GM18951 (cell line): ENCODE results near the gene CRPPA.
"Not testable (repeated sequence)": the region's sequence is repeated elsewhere in the genome, so short reads cannot be mapped to it uniquely, and the experiment has no call there.

ENCODE experiments used
- POLR2A ChIP-seq: IDR thresholded peaks from 4 replicates; pipeline ENCODE4 v1.6.1; 2011; ENCODE audit warnings: mild to moderate bottlenecking; ENCODE audit not compliant: insufficient read length, insufficient read depth; ENCODE audit errors: extremely low read depth
- in situ Hi-C: fragments of 300-500 bp; cut with MboI; formaldehyde crosslinking; loops from one replicate; pipeline ENCODE4 v1.12.0; 2022; ENCODE audit warnings: low sequenced_read_pairs, mixed read lengths, inconsistent platforms; ENCODE audit not compliant: unreplicated experiment

Gene CRPPA

GRCh38 chr7:16421333-16422102 lies at the start of gene CRPPA:
Gene CRPPA, minus strand, starts transcription at chr7:16421538. Its CDS starts 216 bp downstream, at chr7:16421322.
- no peak for TF ChIP-seq POLR2A
- in situ Hi-C loops, result no loop called here

GRCh38 chr7:16465469-16466361 lies 44.4 kb upstream of the CRPPA start, which contains the start of gene SOSTDC1:
Gene SOSTDC1, minus strand, starts transcription at chr7:16465738. Its CDS starts 70 bp downstream, at chr7:16465668.
- in situ Hi-C loops, result no loop called here
- TF ChIP-seq POLR2A, result no peak

- no peak for TF ChIP-seq POLR2A
- in situ Hi-C loops, result no loop called here
These were observed 42.8 kb upstream of the CRPPA start for GRCh38 chr7:16463949-16464715.

DNA sequence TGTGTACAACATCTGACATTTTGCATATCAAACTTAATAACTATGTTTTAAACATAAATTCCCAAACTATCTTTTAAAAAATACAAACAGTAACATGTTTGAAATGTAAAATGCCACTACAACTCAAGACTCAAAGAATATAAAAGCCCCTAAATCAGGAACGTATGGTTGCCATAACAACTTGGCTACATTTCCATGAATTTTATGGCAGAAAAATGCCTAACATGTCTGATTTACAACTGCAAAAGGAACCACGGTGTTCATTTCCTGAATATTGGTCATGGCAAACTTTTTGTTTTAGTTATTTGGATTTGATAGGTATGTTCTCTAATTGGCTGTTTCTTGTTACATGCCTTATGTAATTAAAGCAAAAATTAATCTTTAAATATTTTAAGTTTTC lies 42.2 kb upstream of the CRPPA start:
- no peak for TF ChIP-seq POLR2A

DNA sequence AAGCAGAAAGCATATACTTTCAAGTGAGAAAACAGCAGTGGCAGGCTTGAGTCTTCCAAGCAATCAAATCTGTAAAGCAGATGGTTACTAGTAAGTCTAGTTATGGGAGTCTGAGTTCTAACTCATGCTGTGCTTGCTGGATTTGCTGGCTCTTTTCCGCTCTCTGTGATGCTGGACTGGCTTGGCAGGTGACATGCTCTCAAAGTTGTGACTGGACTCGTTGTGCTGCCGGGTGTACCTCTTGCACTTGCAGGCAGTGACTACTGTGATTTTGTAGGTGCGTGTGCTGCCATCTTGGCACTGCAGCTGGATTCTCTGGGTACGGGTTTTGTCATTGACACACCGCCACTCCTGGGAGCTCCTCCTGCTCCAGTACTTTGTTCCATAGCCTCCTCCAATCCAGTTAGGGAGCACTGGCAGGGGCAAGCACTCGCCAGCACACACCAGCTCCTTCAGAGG lies 41.1 kb upstream of the CRPPA start:
- TF ChIP-seq POLR2A, result no peak
- in situ Hi-C loops, result no loop called here

More for the DNA sequence above, 42.2 kb upstream of the CRPPA start:
- in situ Hi-C loops, result no loop called here

DNA sequence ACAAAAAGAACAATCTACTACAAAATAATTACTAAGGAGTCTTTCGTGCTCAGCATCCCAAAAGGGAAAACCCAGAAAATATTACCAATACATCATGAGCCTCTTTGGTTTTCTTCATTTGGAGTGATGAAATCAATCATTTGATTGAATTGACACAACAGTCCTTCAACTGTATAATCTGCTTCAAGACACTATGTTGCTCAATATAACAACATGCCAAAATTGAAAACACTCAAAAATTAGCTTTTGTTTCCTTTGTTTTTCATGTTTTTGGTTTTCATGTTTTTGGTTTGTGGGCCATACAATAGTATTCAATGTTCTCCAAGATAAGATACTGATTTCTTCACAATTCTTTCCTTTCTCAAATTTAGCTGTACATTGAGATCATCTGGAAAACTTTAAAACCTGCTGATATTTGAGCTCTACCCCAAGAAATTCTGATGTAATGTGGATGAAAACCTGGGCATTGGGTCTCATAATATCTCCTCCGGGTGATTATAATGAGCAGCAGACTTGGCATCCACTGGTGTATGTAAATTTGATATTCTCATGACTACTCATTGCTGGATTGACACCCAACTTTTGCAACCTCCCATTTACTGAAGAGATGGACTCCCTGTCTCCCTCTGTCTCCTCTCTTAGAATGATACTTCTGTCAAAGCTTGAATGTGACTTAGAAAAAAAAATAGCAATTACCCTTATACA lies 39.6 kb upstream of the CRPPA start:
- in situ Hi-C loops, result no loop called here
- no peak for TF ChIP-seq POLR2A

GRCh38 chr7:16456303-16456702 lies 35.0 kb upstream of the CRPPA start:
- in situ Hi-C loops, result not testable (repeated sequence)

- TF ChIP-seq POLR2A, result no peak
- in situ Hi-C loops, result no loop called here
These were observed 34.3 kb upstream of the CRPPA start for GRCh38 chr7:16455591-16455990.

- in situ Hi-C loops, result no loop called here
- no peak for TF ChIP-seq POLR2A
These were observed 29.0 kb upstream of the CRPPA start for GRCh38 chr7:16450366-16450765.

DNA sequence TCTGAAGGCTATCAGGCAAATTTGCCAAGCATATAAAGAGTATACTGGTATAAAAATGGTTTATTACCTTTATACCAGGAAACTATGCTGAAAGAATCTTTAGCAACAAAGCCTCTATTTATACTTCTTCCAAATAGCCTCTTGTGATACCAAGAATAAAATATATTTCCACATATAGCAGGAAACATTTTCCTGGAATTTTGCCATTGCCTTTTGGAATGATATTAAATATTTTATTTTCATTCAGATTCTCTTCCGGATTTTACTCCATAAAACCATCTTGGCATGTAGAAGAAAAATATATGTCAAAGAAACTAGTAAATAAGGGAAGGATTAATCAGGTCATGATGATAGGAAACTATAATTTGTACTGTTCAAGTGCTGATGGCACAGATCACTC lies 26.5 kb upstream of the CRPPA start:
- in situ Hi-C loops, result no loop called here

DNA sequence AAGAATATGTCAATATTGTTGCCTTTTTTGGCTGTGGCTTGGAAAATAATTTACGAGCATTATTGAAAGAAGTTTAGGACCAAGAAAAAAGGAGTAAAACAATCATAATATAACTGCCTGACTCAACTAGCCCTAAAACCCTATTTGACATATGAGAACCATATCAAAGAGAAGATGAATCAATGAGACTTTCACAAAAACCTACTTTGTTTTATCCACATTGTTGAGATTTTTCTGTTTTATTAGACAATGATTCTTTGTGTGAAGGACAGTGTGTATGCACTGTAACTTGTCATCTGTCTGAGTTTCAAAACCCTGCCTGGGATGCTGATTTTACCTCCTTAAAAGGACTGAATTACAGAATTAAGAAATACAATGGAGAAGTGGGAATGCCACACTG lies 25.2 kb upstream of the CRPPA start:
- in situ Hi-C loops, result no loop called here

More for the DNA sequence above, 26.5 kb upstream of the CRPPA start:
- TF ChIP-seq POLR2A, result no peak

DNA sequence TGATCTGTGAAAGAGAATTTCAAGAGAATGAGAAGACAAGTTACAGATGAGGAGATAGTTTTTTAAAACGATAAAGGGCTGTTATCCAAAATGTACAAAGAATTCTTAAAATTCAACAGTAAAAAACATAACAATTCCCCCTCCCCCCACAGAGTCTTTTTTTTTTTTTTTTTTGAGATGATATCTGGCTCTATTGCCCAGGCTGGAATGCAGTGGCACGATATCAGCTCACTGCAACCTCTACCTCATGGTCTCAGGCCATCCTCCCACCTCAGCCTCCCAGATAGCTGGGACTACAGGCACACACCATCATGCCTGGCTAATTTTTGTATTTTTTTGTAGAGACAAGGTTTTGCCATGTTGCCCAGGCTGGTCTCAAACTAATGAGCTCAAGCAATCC lies 22.5 kb upstream of the CRPPA start:
- in situ Hi-C loops, result not testable (repeated sequence)

More for the DNA sequence above, 25.2 kb upstream of the CRPPA start:
- TF ChIP-seq POLR2A, result no peak
